NCI-H2171 treated with DMSO at 0.1 percent for 48 hours (cell line): ENCODE measurements around the gene ZNF217.
A peak's percentile ranks its signal among the peaks of the same experiment; 100 is the strongest.
"Not testable (repeated sequence)": the region's sequence is repeated elsewhere in the genome, so short reads cannot be mapped to it uniquely, and the experiment has no call there.

Experiments used
- DNase-seq: peaks from one replicate; lab custom pipeline; 2025; lab: John Stamatoyannopoulos, UW

The ZNF217 gene

GRCh38 chr20:53583660-53584549 is 9.7 kb downstream of the ZNF217 start:
- not testable (repeated sequence) for DNase-seq

GRCh38 chr20:53582574-53583351 is 10.9 kb downstream of the ZNF217 start:
- no peak for DNase-seq

GRCh38 chr20:53582251-53582570 is 11.4 kb downstream of the ZNF217 start:
- DNase-seq: no peak

- DNase-seq: no peak
These were observed 12.0 kb downstream of the ZNF217 start for GRCh38 chr20:53581444-53582250.

GRCh38 chr20:53580376-53581111 is 13.1 kb downstream of the ZNF217 start:
- no peak for DNase-seq

- DNase-seq: no peak
These were observed 13.9 kb downstream of the ZNF217 start for GRCh38 chr20:53579581-53580375.

GRCh38 chr20:53579266-53579580 is 14.4 kb downstream of the ZNF217 start:
- DNase-seq: no peak

GRCh38 chr20:53578492-53579222 is 15.0 kb downstream of the ZNF217 start:
- peak; percentile 91 for DNase-seq

- DNase-seq: no peak
These were observed 16.9 kb downstream of the ZNF217 start for GRCh38 chr20:53576586-53577318.

- DNase-seq: no peak
These were observed 17.5 kb downstream of the ZNF217 start for GRCh38 chr20:53576195-53576580.

GRCh38 chr20:53575481-53576194 is 18.0 kb downstream of the ZNF217 start:
- no peak for DNase-seq

- no peak for DNase-seq
These were observed 18.8 kb downstream of the ZNF217 start for GRCh38 chr20:53574819-53575218.

GRCh38 chr20:53574259-53574789 is 19.3 kb downstream of the ZNF217 start:
- DNase-seq: no peak

- DNase-seq: no peak
These were observed 21.9 kb downstream of the ZNF217 start for GRCh38 chr20:53571555-53572286.

- DNase-seq: no peak
These were observed 23.0 kb downstream of the ZNF217 start for GRCh38 chr20:53570446-53571276.

- DNase-seq: no peak
These were observed 23.9 kb downstream of the ZNF217 start for GRCh38 chr20:53569606-53570307.
